Adrenal gland (tissue), 5 donors: ENCODE results near the gene PODXL.

Source experiments
- POLR2A ChIP-seq, 2 donors: fragments of 450-650 bp; IDR thresholded peaks; one replicate each; pipeline ENCODE4 v1.6.1; 2017; ENCODE audit warnings: antibody characterized with exemption in 2 of 2, mild to moderate bottlenecking in 2 of 2, moderate library complexity in 1 of 2
- TF ChIP-seq, protein P1 (sequence below), 6 experiments: fragments of 450-650 bp in 4 of 6; fragments of 200-600 bp in 2 of 6; sonication (generic) in 1 of 6; IDR thresholded peaks; 1 replicate in 5 of 6; 2 replicates in 1 of 6; pipeline versions ENCODE4 v1.5.1 to v1.8.0; 2016 to 2021; ENCODE audit warnings: antibody characterized with exemption in 6 of 6, mild to moderate bottlenecking in 2 of 6, moderate library complexity in 1 of 6
- donor health status: DM: no; HTN: no; CAD: no.

DNA sequence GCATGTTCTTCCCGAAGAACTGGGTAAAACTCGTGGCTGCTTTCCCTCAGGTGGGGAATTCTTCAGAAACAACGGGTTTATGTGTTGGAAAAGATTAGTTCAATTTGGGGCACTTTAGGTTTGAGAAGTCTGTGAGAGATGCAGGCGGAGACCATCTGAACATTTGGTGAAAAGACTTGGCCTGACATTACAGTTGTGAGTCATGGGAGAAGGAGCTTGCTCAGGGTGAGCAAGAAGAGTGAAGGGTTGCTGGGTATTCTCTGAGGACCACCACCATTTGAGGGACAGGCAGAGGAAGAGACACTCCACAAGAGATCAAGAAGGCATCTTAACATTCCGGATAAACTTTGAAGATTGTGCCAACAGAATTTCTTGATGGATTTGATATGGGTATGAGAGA is 88.6 kb downstream of the PODXL start:
- TF ChIP-seq, protein P1, sequence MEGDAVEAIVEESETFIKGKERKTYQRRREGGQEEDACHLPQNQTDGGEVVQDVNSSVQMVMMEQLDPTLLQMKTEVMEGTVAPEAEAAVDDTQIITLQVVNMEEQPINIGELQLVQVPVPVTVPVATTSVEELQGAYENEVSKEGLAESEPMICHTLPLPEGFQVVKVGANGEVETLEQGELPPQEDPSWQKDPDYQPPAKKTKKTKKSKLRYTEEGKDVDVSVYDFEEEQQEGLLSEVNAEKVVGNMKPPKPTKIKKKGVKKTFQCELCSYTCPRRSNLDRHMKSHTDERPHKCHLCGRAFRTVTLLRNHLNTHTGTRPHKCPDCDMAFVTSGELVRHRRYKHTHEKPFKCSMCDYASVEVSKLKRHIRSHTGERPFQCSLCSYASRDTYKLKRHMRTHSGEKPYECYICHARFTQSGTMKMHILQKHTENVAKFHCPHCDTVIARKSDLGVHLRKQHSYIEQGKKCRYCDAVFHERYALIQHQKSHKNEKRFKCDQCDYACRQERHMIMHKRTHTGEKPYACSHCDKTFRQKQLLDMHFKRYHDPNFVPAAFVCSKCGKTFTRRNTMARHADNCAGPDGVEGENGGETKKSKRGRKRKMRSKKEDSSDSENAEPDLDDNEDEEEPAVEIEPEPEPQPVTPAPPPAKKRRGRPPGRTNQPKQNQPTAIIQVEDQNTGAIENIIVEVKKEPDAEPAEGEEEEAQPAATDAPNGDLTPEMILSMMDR (IDR thresholded peaks at IDR 0.05) = no peak
- TF ChIP-seq POLR2A (IDR thresholded peaks at IDR 0.05) = no peak
